Panc1 (cell line): ENCODE data around the gene KREMEN2. TPM values are rescaled to one million over a fixed set of nuclear protein-coding genes. Genes with fewer than 3 reads are reported as not detected.

Experiments
- ATAC-seq: fragments of 200-7000 bp; cut with Tn5 transposase; 2 replicates; pipeline ENCODE4 v1.9.1; 2020; ENCODE audit warnings: mild to moderate bottlenecking, moderate library complexity
- BruUV-seq: library from RNA; stranded (reverse); fragments of 400-500 nt; replicated peaks from 2 replicates; lab custom pipeline; 2021; lab: Mats Ljungman, UMichigan
- CTCF ChIA-PET: fragments of 300-600 bp; sonication (Branson Sonifier 250); formaldehyde crosslinking; loops from one replicate; lab custom pipeline; 2022; ENCODE audit warnings: antibody characterized with exemption; lab: Charles Lee
- POLR2A ChIA-PET: fragments of 300-600 bp; sonication (Branson Sonifier 250); formaldehyde crosslinking; loops from one replicate; lab custom pipeline; 2022; ENCODE audit warnings: antibody characterized with exemption; lab: Charles Lee
- DNase-seq: peaks from one replicate; pipeline ENCODE4 v3.0.0-alpha.2; 2010; ENCODE audit warnings: low read depth, low spot score
- H3K27ac ChIP-seq: 2 replicates; pipeline ENCODE4 v1.5.1; 2011; ENCODE audit warnings: mild to moderate bottlenecking, low read length, inconsistent platforms
- H3K27me3 ChIP-seq: fragments of 200-500 bp; sonication (Bioruptor generic); 2 replicates; pipeline ENCODE4 v1.6.0; 2014; ENCODE audit warnings: low read length, inconsistent platforms; ENCODE audit not compliant: control insufficient read depth, insufficient read depth
- H3K36me3 ChIP-seq: fragments of 200-500 bp; sonication (Bioruptor generic); 2 replicates; pipeline ENCODE4 v1.5.1; 2014; ENCODE audit warnings: inconsistent platforms, mild to moderate bottlenecking, low read length, moderate library complexity; ENCODE audit not compliant: control insufficient read depth, insufficient read depth
- H3K4me1 ChIP-seq: 2 replicates; pipeline ENCODE4 v1.5.1; 2011; ENCODE audit warnings: inconsistent platforms, mild to moderate bottlenecking, low read length, moderate library complexity; ENCODE audit not compliant: control insufficient read depth, insufficient read depth
- H3K4me3 ChIP-seq, 2 experiments: 2 replicates each; pipeline ENCODE4 v1.5.1; 2011 to 2012; ENCODE audit warnings: low read depth in 2 of 2, low read length in 2 of 2, mild to moderate bottlenecking in 2 of 2, inconsistent platforms in 1 of 2, moderate library complexity in 1 of 2
- H3K9me3 ChIP-seq: fragments of 200-500 bp; sonication (Bioruptor generic); 2 replicates; pipeline ENCODE4 v1.5.1; 2014; ENCODE audit warnings: low read depth, mild to moderate bottlenecking, inconsistent platforms, low read length, moderate library complexity; ENCODE audit not compliant: control insufficient read depth, insufficient read depth
- POLR2AphosphoS5 ChIP-seq: IDR thresholded peaks from 2 replicates; pipeline ENCODE4 v1.6.1; 2012; ENCODE audit warnings: mild to moderate bottlenecking, low read depth, low read length, moderate library complexity
- SIN3A ChIP-seq: IDR thresholded peaks from 2 replicates; pipeline ENCODE4 v1.6.1; 2012; ENCODE audit warnings: low read depth, mild to moderate bottlenecking, low read length, moderate library complexity, borderline replicate concordance; ENCODE audit not compliant: insufficient read depth
- TCF7L2 ChIP-seq: IDR thresholded peaks from 2 replicates; pipeline ENCODE4 v1.6.1; 2011; ENCODE audit warnings: mild to moderate bottlenecking, low read depth, low read length, inconsistent platforms
- in situ Hi-C: cut with HindIII; loops from 2 replicates; pipeline ENCODE4 v1.10.0; 2016; ENCODE audit warnings: low sequenced_read_pairs, low pct_unique_long_range_greater_than_20kb
- intact Hi-C: fragments of 100-400 bp; cut with micrococcal nuclease; formaldehyde crosslinking; loops from one replicate; pipeline ENCODE4 v1.10.0; 2022; ENCODE audit not compliant: unreplicated experiment
- total RNA-seq: library from RNA; stranded (reverse); gene quantifications from one replicate; pipeline ENCODE4 v1.2.1, GENCODE V29; 2021; ENCODE audit not compliant: unreplicated experiment
- TF ChIP-seq, protein P1 (sequence below): fragments of 450-650 bp; IDR thresholded peaks from 2 replicates; pipeline ENCODE4 v1.5.1; 2017; ENCODE audit warnings: mild to moderate bottlenecking
- TF ChIP-seq, protein P2 (sequence below), 2 experiments: IDR thresholded peaks; 2 replicates each; pipeline ENCODE4 v1.6.1; 2011 to 2012; ENCODE audit warnings: low read depth in 2 of 2, control low read depth in 1 of 2, low read length in 1 of 2, mild to moderate bottlenecking in 1 of 2, moderate library complexity in 1 of 2; ENCODE audit not compliant: insufficient read depth in 1 of 2

KREMEN2 gene
- total RNA-seq, 1 experiment from 2014 or later, result 10.8 TPM

DNA sequence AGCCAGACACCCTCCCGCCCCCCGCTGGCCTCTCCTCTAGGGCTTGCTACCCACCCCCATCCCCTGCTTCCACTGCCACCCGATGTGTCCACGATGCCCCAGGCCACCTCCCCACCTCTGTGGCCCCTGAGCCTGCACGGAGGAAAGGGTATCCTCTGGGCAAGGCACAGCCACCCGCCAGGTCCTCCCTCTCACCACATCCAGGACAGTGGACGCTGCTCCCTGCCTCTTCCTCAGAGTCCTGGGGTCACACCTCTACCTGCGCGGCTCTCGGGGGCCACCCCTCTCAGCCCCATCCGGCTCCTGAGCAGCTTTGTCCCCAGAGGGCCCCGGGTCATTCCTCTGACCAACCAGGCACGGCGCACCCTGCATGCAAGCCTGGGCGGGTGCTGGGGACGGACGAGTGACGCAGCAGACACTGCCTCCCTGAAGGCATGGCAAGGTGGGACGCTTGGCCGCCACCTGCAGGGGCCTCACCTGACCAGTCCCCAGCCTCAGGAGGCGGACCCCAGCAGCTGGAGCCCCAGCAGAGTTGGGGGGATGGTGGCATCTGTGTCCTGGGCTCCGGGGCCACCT is 27.6 kb upstream of the KREMEN2 start:
- ATAC-seq (no peak), DNase-seq (no peak)
- POLR2A ChIA-PET, result no interaction called here
- no peaks in the 10 kb centered on the region for H3K36me3 ChIP-seq
- in situ Hi-C loops (no loop called here), intact Hi-C loops (no loop called here)
- H3K4me3 ChIP-seq, result no peak overlapping the region
- H3K27ac ChIP-seq, result no peak overlapping the region
- H3K27me3 ChIP-seq, result no peaks in the 10 kb centered on the region
- no peaks in the 10 kb centered on the region for H3K4me1 ChIP-seq
- CTCF ChIA-PET, result no interaction called here
- BruUV-seq, result no TSS peak
- H3K9me3 ChIP-seq, result no peaks in the 10 kb centered on the region
- TF ChIP-seq TCF7L2, result no peak
- TF ChIP-seq, protein P1, sequence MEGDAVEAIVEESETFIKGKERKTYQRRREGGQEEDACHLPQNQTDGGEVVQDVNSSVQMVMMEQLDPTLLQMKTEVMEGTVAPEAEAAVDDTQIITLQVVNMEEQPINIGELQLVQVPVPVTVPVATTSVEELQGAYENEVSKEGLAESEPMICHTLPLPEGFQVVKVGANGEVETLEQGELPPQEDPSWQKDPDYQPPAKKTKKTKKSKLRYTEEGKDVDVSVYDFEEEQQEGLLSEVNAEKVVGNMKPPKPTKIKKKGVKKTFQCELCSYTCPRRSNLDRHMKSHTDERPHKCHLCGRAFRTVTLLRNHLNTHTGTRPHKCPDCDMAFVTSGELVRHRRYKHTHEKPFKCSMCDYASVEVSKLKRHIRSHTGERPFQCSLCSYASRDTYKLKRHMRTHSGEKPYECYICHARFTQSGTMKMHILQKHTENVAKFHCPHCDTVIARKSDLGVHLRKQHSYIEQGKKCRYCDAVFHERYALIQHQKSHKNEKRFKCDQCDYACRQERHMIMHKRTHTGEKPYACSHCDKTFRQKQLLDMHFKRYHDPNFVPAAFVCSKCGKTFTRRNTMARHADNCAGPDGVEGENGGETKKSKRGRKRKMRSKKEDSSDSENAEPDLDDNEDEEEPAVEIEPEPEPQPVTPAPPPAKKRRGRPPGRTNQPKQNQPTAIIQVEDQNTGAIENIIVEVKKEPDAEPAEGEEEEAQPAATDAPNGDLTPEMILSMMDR, result no peak
- no peak for TF ChIP-seq POLR2AphosphoS5
- TF ChIP-seq, protein P2, sequence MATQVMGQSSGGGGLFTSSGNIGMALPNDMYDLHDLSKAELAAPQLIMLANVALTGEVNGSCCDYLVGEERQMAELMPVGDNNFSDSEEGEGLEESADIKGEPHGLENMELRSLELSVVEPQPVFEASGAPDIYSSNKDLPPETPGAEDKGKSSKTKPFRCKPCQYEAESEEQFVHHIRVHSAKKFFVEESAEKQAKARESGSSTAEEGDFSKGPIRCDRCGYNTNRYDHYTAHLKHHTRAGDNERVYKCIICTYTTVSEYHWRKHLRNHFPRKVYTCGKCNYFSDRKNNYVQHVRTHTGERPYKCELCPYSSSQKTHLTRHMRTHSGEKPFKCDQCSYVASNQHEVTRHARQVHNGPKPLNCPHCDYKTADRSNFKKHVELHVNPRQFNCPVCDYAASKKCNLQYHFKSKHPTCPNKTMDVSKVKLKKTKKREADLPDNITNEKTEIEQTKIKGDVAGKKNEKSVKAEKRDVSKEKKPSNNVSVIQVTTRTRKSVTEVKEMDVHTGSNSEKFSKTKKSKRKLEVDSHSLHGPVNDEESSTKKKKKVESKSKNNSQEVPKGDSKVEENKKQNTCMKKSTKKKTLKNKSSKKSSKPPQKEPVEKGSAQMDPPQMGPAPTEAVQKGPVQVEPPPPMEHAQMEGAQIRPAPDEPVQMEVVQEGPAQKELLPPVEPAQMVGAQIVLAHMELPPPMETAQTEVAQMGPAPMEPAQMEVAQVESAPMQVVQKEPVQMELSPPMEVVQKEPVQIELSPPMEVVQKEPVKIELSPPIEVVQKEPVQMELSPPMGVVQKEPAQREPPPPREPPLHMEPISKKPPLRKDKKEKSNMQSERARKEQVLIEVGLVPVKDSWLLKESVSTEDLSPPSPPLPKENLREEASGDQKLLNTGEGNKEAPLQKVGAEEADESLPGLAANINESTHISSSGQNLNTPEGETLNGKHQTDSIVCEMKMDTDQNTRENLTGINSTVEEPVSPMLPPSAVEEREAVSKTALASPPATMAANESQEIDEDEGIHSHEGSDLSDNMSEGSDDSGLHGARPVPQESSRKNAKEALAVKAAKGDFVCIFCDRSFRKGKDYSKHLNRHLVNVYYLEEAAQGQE (IDR thresholded peaks at IDR 0.05; ENCODE audit: insufficient read depth in 1 of 2, low read depth in 2 of 2, low read length in 1 of 2), result no peak
- TF ChIP-seq SIN3A, result no peak

DNA sequence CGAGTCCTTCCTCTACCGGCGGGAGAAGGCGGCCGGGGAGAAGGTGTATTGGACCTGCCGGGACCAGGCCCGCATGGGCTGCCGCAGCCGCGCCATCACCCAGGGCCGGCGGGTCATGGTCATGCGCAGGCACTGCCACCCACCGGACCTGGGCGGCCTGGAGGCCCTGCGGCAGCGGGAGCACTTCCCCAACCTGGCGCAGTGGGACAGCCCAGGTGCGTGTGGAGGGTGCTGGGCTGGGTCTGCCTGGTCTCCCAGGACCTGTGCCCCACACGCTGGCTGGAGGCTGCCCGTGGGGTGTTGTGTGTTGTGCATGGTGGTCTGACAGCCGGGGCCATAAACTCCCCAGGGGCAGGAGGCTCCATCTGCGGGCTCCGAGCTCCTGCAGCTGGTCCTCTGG is 26.9 kb upstream of the KREMEN2 start:
- no peaks in the 10 kb centered on the region for H3K36me3 ChIP-seq
- in situ Hi-C loops, result no loop called here
- no peaks in the 10 kb centered on the region for H3K9me3 ChIP-seq
- no peaks in the 10 kb centered on the region for H3K4me1 ChIP-seq
- TF ChIP-seq, protein P1, result no peak
- TF ChIP-seq TCF7L2 (no peak), POLR2AphosphoS5 (no peak)
- TF ChIP-seq, protein P2 (IDR thresholded peaks at IDR 0.05; ENCODE audit: insufficient read depth in 1 of 2, low read depth in 2 of 2, low read length in 1 of 2), result no peak
- H3K27ac ChIP-seq, result no peak overlapping the region
- CTCF ChIA-PET, result interaction anchor here (0.6 kb wide), 1 partner anchor 113 kb away, joined by 9 read pairs; no protein-coding TSS in a partner anchor
- intact Hi-C loops, result no loop called here
- DNase-seq (no peak), ATAC-seq (no peak)
- no TSS peak for BruUV-seq
- H3K4me3 ChIP-seq, result no peak overlapping the region
- POLR2A ChIA-PET, result no interaction called here
- no peaks in the 10 kb centered on the region for H3K27me3 ChIP-seq
